GM19238 (cell line): ENCODE measurements around the gene KRTAP5-4.
A peak's percentile ranks its signal among the peaks of the same experiment; 100 is the strongest.

Source experiments
- DNase-seq: peaks from one replicate; pipeline ENCODE4 v3.0.0; 2011; ENCODE audit warnings: low spot score; ENCODE audit not compliant: insufficient read length

KRTAP5-4 gene

DNA sequence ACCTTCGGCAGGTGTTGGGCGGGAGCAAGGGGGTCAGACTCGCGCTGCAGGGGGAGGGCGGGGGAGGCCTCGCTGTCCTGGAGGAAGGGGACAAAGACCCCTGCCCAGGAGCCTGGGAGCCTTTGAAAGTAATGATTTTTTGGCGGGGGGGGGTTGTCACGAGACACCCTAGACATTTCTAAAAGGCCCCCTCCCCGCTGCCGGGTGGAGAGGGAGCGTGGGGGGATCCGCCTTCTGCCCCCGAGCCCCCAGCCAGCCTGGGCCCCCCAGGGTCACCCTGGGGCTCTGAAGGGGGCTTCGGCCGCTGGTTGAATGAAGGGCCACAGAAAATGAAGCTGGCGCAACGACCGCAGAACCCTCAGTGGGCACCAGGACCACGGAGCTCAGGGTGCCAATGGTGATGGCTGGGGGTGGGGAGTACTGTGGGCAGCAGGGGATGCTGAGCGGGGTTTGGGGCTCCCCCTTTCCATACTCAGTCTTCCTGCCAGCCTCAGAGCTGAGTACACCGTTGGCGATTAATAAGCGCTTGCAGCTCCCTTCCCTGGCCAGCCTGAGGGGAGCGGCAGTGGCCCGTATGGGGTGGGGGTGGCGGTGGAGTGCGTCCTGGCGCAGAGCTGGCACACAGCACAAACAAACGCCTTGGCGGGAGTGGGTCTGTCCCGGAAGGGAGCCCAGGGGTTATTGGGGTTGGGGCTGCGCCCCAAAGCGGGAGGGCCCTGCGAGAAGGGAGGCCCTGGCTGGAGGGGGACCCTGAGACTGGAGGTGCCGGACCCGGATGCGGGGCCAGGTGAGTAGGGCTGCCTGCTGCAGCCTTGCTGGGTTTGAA, 48.6 kb downstream of the KRTAP5-4 start:
- DNase-seq, result no peak

DNA sequence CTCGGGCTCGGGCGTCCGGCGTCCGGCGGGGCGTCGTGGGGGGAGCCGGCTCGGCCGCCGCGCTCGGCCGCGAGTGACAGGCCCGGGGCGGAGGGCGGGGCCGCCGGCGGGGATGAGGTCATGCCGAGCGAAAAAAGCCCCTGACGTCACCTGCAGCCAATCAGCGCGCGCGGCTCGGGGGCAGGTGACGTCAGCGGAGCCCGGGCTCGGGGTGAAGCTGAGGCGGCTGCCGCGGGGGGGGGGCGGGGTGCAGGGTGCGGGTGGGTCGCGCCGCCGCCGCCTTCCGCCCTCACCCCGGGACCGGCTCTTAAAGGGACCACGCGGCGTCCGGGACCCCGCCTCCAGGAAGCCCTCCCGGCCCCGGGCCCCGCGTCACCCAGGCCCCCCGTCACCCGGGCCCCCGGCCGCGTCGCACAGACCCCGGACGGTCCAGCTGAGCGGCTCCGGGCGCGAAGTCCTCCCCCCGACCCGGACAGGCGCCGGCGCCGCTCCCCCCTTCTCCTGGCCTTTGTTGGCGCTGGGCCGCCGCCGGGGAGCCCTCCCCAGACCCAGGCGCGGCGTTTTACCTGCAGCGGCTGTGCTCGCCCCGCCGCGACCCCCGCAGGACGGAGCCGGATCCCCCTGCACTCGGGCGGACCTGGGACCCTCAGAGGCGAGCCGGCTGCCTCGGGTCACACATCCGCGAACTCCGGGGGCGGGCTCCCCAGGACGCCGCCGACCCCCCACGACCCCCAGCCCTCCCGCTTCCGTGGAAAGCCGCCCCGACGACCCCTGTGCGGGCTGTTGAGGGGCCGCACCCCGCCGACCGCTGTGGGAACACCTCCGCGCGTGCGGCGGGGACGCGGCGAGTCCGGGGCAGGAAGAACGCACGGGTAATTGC, 49.5 kb downstream of the KRTAP5-4 start, which contains the start of gene DUSP8:
DUSP8 (minus strand) TSS at position 75 of the 880 bp plus-strand sequence. CDS start 6,445 bp downstream, outside the sequence.
- peak; percentile 91 for DNase-seq

DNA sequence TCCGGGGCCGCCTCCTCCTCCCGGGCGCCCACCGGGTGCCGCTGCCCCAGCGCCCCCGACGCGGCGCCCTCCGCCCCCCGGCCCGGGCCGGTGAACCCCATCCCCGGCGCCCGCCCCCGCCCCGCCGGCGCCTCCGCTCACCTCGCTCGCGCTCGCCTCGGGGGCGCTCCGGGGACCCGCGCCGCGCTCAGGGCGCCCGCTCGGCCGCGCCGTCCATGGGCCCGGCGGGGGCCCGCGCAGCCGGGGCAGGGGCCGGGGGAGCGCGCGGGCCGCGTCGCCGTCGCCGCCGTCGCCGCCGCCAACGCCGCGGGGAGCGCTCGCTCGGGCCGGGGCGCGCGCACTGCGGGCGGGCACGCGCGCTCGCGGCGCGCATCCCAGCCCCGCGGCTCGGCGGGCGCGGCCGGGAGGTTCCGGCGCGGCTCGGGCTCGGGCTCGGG, 50.2 kb downstream of the KRTAP5-4 start:
- DNase-seq, result no peak
